GM21825 (cell line): ENCODE data around the gene G6PD.
"Not testable (repeated sequence)": the region's sequence is repeated elsewhere in the genome, so short reads cannot be mapped to it uniquely, and the experiment has no call there.

Source experiments
- ATAC-seq: cut with Tn5 transposase; IDR thresholded peaks from one replicate; pipeline ENCODE4 v1.9.1; 2021; ENCODE audit warnings: mild to moderate bottlenecking, moderate library complexity; ENCODE audit not compliant: unreplicated experiment

Gene G6PD

DNA sequence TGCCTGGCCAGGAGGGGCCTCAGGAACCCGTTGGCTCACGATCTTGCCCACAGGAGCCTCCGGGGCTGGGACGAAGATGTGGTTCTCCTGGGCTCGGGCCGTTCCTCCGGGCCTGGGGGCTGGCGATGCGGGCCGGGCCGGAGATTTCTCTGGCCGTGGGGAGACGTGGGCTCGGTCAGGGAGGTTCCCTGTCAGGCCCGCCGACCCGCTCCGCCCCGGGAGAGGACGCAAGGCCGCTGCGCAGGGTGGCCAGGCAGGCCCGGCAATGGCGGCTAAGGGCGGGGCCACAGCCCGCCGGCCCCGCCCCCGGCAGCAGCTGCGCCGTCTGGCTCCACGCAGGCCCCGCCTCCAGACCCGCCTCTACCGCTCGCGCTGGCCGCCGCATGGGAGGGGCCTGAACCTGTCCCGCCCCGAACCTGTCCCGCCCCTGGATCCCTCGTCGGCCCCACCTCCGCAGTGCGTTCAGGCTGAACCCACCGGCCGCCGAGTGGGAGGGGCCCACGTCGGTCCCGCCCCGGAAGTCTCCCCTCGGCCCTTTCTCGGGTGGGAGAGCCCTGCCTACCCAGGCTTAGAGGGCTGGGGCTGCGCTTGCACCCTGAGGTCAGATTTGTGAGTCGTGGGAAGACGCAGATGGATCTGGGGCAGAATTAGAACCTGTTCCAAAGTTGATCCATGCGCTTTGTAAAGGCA lies 30.5 kb downstream of the G6PD start, which contains the start of gene FAM3A:
FAM3A (minus strand) TSS at position 267 of the 690 bp plus-strand sequence. CDS start 460 bp downstream, outside the sequence.
- peak; percentile 84 for ATAC-seq

DNA sequence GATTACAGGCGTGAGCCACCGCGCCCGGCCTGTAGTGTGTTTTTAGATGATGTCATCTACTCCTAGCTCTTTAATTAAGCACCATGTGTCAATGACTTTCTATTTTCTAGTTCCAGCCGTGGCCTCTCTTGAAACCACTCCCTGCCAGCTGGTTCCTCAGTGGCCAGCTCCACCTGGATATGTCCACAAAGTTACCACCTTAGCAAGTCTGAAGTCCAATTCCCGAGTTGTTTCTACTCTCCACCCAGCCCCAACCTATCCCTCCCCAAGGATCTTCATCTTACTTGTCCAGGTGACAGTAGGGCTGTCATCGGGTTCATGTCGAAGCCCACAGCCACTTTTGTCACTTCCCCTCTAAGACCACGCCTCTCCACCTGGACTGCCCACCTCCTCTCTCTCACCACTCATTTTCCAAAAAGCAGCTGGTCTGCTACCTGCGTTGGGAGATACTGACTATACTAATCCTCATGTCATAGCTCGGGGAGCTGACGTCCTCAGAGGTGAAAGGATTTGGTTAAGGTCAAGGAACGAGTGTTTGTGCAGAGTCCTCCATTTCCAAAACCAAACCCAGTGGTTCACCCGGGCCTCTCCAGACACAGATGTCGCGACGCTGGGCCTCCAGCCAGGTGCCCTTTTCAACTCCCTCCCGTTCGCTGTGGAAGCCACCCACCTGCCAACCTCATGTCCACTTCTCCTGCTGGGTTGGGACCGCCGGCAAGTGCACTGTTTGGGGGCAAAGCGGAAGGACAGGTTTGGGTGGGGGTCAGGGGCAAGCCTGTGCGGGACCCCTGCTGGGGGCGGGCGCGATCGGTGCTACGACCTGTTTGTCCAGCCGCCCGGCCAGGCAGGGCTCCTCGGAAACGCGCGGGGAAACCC lies 31.3 kb downstream of the G6PD start:
- no peak for ATAC-seq

DNA sequence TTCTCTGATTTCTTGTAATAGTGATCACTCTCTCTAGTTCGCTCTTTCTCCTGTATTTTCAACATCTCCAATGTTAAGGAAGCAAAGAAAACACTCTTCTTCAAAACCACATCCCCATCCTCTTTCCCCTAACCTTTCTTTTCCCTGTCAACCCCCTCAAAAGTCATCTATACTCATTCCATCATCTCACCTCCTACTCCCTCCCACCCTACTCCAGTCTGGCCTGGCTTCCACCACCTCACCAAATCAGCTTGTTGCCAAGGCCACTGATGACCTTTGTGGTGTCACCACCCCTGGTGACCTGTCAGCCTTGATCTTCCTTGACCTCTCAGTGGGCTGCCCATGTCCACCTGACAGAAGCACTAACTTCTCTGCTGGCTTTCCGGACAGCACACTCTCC lies 32.9 kb downstream of the G6PD start:
- ATAC-seq, result no peak

DNA sequence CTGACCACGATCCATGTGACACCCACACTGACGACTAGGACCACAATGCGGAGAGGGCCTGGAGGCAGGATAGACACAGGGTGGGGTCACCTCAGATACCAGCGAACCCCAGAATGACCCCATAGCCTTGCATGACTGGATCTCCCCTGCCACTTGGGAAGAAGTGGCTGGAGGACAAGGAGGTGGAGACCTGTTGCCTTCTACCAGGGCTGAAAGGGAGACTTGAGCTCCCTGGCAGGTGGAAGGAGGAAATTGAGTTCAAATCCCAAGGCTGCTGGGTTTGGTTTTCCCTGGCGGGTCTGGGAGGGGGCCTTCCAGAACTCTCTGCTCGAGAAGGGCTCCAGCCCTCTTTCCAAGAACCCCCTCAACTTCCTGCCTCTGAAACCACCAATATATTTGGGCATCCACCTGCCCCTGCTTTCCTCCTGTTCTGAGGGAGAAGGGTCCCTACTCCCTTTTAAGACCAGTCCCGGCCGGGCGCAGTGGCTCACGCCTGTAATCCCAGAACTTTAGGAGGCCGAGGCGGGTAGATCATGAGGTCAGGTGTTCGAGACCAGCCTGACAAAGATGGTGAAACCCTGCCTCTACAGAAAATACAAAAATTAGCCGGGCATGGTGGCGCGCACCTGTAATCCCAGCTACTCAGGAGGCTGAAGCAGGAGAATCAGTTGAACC lies 33.6 kb downstream of the G6PD start:
- no peak for ATAC-seq

DNA sequence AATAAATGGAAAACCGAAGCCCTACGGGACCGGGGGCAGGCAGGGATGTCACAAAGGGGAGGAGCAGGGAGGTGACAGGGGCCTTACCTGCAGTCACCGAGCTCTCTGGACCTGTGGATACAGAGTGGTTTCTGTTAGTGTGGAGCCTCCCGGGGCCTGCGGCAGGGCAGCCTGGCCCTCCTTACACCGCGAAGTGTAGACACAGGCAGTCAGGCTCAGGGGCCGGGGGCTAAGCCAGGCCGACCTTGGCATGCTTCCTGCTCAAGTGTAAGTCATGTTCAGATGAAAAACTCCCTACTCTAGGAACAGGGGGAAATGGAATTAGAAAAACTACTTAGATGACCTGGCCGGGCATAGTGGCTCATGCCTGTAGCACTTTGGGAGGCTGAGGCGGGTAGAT lies 34.9 kb downstream of the G6PD start:
- no peak for ATAC-seq

DNA sequence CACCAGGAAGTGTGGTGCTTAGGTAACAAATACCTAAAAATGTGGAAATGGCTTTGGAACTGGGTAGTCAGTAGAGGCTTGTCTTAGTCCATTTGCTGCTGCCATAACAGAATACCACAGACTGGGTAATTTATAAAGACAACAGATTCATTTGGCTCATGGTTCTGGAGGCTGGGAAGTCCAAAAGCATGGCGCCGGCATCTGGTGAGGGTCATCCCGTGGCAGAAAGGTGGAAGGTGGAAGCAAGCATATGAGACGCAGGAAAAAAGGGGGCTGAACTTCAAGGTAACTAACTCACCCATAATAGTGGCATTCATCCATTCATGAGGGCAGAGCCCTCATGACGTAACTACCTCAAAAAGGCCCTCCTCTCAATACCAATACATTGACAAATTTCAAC lies 37.2 kb downstream of the G6PD start:
- no peak for ATAC-seq

DNA sequence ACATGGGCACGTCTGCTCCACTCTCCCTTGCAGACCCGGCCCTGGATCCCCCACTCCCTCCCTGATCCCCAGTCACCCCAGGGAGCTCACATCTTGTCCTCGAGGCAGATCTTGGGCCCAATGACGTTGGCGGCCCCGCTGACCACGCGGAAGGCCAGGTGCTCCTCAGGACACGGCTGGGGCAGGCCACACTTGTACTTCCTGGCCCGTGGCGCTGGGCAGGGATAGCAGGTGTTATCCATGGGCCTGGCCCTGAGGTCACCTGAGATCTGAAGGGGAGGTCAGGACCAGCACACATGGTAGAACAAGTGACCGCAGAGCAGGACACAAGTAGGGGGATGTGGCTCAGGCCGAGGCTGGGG lies 38.3 kb downstream of the G6PD start:
- no peak for ATAC-seq

DNA sequence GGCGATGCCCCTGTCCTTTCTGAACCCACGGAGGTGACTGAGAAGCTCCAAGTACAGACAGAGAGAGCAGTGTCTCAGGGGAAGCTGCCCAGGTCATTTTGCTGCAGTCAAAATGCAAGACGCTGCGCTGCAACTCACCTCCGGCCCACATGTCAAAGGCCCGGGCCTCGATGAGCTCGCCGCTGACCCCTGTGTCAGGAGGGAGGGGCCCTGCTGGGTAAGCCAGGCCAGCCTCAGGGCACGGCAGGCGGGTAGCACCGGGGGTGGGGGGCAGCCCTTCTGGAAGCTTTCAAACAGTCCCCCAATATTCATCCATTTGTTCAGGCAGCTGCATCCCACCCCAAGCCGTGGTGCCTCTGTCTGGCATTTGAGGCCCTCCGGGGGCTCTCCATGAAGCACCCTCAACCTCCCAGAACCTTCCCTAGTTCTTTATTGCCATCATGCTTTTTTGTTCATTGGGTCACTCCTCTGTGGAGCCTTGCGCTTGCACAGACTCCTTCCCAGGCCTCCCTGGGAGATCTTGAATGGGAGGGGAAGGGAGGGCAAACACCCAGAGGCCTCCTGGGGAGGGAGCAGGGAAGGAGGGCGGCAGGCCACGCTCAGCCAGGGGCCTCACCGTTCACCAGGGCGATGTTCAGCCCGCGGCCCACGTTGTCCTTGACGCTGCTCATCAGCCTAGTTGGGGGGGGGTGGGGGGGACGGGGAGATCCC lies 38.8 kb downstream of the G6PD start:
- no peak for ATAC-seq

DNA sequence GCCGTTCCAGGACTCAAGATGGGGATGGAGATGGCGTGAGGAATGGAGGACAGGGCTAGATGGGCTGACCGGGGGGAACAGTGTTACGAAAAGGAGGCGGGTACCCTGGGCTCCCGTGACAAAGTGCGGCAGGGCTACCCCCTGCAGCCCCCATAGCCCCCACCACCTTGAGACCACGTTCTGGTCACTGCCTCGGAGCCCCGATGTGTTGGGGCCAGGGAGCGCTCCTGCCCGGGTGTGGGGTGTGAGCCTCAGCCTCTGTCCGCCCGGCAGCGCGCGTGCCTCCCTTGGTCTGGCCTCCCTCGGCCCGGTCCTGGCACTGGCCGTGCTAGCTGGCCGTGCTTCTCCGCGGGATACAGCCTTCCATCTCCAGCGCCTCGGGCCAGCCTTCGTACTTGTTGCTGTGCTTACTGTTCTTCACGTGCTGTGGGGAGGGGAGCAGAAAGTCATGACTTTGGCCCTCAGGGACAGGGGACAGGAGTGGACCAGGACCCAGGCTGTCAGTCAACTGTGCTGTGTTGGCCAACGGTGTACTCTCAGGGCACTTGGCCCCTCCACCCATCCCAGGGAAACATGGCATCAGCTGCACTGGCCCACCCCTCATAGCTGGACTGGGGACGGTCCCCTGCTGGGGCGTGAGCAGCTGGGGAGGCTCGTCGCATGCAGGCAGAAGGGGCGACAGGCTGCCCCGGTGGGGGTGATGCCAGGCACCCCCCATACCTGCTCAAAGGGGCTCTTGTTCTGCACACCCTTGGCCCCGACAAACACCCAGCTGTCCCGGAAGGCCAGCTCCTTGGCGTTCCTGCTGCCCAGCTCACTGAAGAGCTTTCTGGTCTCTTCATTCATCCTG lies 39.9 kb downstream of the G6PD start:
- no peak for ATAC-seq

DNA sequence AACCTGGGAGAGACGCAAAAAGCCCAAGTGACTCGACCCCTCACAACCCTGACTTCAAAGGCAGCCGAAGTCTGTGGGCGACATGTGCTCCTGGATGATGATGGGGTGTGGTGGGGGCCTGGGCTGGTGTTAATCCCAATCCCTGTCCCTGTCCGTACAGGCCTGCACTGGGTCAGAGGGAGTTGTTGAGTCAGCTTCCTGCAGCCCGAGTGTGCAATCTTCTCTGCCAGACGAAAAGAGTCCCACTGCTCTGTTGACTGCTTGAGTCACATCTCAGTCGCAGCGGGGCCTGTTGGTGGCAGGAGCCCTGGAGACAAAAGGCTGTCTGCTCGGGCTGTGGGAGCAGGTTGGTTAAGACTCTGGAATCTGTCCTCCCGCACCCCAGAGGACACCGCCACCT lies 40.9 kb downstream of the G6PD start:
- ATAC-seq, result no peak

DNA sequence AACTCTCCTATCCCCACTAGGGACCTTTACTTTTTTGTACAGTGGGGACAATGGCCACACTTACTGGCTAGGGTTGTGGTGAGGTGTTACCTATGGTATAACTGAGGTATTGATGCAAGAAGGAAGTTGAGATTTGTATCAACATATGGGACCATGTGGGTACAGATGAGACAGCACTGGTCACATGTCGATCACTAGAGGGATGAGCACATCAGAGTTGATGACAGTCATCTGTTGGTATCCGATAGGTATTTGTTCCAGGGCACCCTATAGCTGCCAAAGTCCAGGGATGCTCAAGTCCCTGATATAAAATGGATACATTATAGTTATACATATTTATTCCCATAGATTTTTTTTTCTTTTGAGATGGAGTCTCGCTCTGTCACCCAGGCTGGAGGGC lies 43.7 kb downstream of the G6PD start:
- ATAC-seq, result no peak

DNA sequence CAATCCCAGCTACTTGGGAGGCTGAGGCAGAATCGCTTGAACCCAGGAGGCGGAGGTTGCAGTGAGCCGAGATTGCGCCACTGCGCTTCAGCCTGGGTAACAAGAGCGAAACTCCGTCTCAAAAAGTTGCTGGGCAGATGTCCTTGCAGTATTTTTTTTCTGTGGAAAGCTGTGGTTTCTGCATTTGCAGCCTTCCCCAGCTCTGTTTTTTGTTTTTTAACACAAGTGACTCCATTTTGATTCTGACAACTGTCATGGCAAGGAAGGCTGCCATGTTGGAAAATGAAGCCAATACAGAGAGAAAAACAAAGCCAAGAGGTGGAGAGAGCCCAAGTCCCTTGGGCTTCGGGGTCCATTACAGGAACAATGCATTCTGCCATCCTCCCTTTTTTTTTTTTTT lies 44.5 kb downstream of the G6PD start:
- no peak for ATAC-seq

DNA sequence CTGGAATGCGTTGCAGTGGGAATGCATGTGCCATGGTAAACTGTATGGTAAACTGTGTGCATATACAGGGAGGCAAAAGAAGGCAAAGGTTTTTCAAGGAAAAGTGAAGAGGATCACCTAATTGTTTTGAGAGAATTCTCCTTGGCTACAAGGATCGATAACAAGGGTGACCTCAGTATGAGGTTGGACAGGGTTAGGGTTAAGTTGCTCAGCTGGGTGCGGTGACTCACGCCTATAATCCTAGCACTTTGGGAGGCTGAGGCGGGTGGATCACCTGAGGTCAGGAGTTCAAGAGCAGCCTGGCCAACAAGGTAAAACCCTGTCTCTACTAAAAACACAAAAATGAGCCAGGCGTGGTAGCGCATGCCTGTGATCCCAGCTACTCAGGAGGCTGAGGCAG lies 45.2 kb downstream of the G6PD start:
- not testable (repeated sequence) for ATAC-seq

DNA sequence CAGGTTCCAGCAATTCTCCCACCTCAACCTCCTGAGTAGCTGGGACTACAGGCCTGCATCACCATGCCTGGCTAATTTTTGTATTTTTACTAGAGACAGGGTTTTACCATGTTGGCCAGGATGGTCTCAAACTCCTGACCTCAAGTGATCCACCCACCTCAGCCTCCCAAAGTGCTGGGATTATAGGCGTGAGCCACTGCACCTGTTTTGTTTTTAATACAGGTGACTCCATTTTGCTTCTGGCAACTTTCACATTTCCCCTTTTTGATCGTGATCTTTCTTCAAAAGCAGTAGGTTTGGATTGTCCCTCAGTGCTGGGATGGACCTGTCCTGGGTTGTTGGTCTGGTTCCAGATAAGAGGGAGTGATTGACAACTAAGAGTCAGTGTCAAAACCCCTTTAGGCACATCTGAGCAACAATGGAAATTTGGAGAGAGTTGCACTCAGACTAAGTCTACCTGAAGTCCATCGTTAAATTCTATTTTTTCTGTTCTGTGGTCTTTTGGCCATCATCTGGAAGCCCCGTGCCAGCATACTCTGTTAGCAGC lies 50.0 kb downstream of the G6PD start:
- not testable (repeated sequence) for ATAC-seq

DNA sequence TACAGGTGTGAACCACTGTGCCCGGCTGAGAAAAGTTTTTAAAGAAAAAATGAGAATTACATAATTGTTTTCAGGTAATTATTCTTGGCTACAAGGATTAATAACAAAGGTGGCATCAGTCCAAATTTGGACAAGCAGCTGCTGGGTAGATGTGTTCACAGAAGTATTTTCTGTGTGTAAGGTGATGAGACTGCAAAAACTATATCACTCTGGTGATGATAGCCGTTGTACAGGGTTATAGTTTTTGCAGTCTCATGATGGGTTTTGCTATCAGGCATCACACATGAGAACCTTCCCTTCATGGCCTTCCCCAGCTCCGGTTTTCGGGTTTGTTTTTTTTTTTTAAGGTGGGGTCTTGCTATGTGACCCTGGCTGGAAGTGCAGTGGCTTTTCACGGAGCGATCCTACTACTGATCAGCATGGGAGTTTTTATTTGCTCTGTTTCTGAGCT lies 51.1 kb downstream of the G6PD start:
- ATAC-seq, result no peak

DNA sequence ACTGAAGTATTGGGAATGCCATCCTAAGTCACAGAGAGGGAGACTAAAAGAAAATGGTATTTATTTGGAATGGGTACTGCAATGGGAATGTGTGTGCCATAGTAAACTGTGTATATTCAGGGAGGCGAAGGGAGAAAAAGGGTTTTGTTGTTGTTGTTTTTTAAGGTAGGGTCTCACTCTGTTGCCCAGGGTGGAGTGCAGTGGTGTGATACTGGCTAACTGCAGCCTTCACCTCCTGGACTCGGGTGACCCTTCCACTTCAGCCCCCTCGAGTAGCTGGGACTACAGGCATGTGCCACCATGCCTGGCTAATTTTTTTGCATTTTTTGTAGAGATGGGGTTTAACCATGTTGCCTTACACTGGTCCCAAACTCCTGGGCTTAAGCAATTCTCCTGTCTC lies 51.9 kb downstream of the G6PD start:
- ATAC-seq, result no peak

DNA sequence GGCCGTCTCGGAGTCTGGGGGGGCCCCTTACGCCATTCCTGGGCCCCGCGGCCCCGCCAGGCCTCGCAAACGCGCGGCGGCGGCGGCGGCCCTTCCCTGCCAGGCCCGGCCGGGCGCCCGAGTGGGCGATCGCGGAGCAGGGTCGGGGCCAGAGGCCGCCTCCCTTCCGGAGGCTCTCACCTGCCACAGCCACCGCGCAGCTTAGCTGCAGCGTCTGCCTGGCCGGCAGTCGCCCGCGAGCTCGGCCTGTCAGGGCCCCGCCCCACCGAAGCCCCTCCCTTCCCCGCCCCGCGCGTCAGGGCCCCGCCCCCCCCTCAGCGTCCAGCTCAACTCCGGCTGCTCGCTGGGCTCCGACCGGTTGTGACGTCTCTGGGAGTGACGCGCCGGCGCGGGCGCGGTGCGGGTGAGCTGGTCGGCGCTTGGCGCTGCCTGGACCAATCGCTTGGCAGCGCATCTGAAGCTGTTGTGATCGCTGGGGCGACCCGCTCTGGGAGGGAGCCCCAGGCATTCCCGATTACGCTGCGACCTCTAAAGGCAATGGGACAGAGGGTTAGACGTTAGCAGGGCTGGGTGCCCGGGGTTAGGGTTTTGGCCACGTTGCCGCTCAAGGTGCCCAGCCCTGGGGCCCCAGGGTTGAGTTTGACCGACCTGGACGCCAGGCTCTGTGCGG lies 56.1 kb downstream of the G6PD start, which contains the start of gene SLC10A3:
SLC10A3 (minus strand) TSS at position 216 of the 670 bp plus-strand sequence. CDS start 1,689 bp downstream, outside the sequence.
- peak; percentile 76 for ATAC-seq

DNA sequence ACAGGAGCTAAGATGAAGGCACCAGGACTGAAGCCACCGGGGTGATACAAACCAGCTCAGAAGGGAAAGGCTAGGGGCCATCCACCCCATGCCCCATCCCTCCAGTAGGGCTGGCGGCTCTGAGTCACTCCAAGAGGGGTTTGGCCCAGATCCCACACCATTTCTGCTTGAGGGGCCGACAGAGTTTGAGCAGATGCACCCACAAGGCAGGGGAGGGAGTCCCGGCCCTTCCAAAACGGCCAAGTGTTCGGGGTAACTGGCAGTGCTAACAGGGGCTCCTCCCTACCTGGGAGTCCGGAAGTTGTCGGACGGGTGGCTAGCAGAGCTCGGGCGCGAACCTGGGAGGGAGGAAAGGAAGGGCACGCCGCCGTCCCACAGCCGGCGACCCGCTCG lies 56.6 kb downstream of the G6PD start:
- ATAC-seq, result no peak

DNA sequence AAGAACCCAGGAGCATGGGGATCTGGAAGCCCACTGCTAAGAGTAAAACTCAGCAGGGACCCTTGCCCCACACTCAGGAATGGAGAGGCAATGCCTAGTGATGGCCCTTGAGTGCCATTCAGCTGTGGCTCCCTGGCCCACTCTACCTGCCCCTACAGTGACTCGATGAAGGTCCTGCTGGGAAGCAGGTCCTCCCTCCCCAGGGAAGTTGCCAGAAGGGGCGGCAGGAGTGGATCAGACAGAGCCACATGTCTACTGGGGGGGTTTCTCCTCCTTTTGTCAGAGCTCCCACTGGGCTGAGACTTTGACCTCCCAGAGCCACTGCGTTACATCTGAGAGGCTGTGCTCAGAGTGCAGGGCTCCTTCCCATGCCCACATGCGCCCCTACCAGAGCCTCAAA lies 57.5 kb downstream of the G6PD start:
- ATAC-seq, result no peak
